ENCODE results near the gene RWDD3. TPM values are rescaled to one million over a fixed set of nuclear protein-coding genes. Genes with fewer than 3 reads are reported as not detected.

RWDD3 gene
- total and polyA plus RNA-seq, 2 of the 4 experiments (the other 2 are of a cell fraction): 10.4 to 13.6 TPM

GRCh38 chr1:95193591-95193990 lies 40.4 kb upstream of the RWDD3 start:
- in situ Hi-C loops (cut with MboI; ENCODE audit: low sequenced_read_pairs): no loop called here
- dilution Hi-C loops (cut with HindIII; ENCODE audit: low sequenced_read_pairs, unreplicated experiment): no loop called here
- Histone ChIP-seq H3K14ac (replicated peaks; ENCODE audit: low read depth, low read length) (no peak overlapping the region), H3K9me1 (ENCODE audit: insufficient read depth, low read length) (no peaks in the 10 kb centered on the region), H2AK9ac (replicated peaks; ENCODE audit: low read depth, low read length, poor library complexity) (no peak overlapping the region), H3K4ac (ENCODE audit: low read depth, low read length) (no peak overlapping the region), H3K4me2 (ENCODE audit: low read depth, low read length) (no peak overlapping the region), H2AK5ac (ENCODE audit: low read depth, low read length) (no peak overlapping the region), H2BK120ac (ENCODE audit: low read depth, low read length) (no peak overlapping the region), H4K91ac (ENCODE audit: insufficient read depth, low read depth, low read length) (no peak overlapping the region), H4K20me1 (ENCODE audit: insufficient read depth, low read length) (no peaks in the 10 kb centered on the region), H3K27me3 (ENCODE audit: control insufficient read depth, insufficient read depth, low read length) (no peaks in the 10 kb centered on the region), H3K9me3 (ENCODE audit: control insufficient read depth, insufficient read depth, low read length) (no peaks in the 10 kb centered on the region), H4K5ac (ENCODE audit: low read depth, low read length) (no peak overlapping the region), H2BK5ac (ENCODE audit: low read depth, low read length, poor library complexity, severe bottlenecking) (no peak overlapping the region), H3K27ac (ENCODE audit: insufficient read depth, low read length) (no peak overlapping the region), H2AFZ (replicated peaks; ENCODE audit: low read length, poor library complexity) (no peak overlapping the region), H2BK15ac (ENCODE audit: low read depth, low read length) (no peak overlapping the region), H2BK20ac (ENCODE audit: low read depth, low read length) (no peak overlapping the region), H3K4me1 (ENCODE audit: control insufficient read depth, insufficient read depth, low read length) (no peaks in the 10 kb centered on the region; the same call in 1 of the 2 replicates), H4K8ac (ENCODE audit: low read depth in 2 of 2, low read length in 2 of 2) (no peak overlapping the region), H3K36me3 (ENCODE audit: control insufficient read depth, insufficient read depth, low read length) (no peaks in the 10 kb centered on the region), H3K18ac (ENCODE audit: low read depth, low read length) (no peak overlapping the region), H3K4me3 (ENCODE audit: insufficient read depth, low read depth, low read length) (no peak overlapping the region), H3K79me1 (ENCODE audit: low read depth in 1 of 2, low read length in 2 of 2) (no peaks in the 10 kb centered on the region), H3K23ac (ENCODE audit: low read depth, low read length) (no peak overlapping the region), H3K56ac (ENCODE audit: extremely low read depth, insufficient read depth, low read length) (no peak overlapping the region), H3K9ac (ENCODE audit: low read depth, low read length) (no peak overlapping the region)
- BruUV-seq (replicated peaks): TSS peak; percentile 48
- TF ChIP-seq MAZ (IDR thresholded peaks at IDR 0.05; ENCODE audit: borderline replicate concordance, low read depth, low read length) (no peak), RAD21 (IDR thresholded peaks at IDR 0.05; ENCODE audit: low read length) (no peak), BHLHE40 (IDR thresholded peaks at IDR 0.05; ENCODE audit: low read depth, low read length) (no peak), ELK1 (IDR thresholded peaks at IDR 0.05; ENCODE audit: borderline replicate concordance, low read depth, low read length) (no peak), RCOR1 (IDR thresholded peaks at IDR 0.05; ENCODE audit: insufficient replicate concordance, low read length) (no peak), CHD1 (IDR thresholded peaks at IDR 0.05; ENCODE audit: low read depth, low read length) (no peak), MXI1 (IDR thresholded peaks at IDR 0.05; ENCODE audit: borderline replicate concordance, low read depth, low read length) (no peak), NFE2L2 (IDR thresholded peaks at IDR 0.05; ENCODE audit: low read depth, low read length) (no peak), MAFK (IDR thresholded peaks at IDR 0.05; ENCODE audit: low read depth, low read length) (no peak), RFX5 (IDR thresholded peaks at IDR 0.05; ENCODE audit: low read depth, low read length) (no peak), SMC3 (IDR thresholded peaks at IDR 0.05; ENCODE audit: low read depth, low read length) (no peak), FOS (IDR thresholded peaks at IDR 0.05; ENCODE audit: low read depth, low read length) (no peak), USF2 (IDR thresholded peaks at IDR 0.05; ENCODE audit: low read depth, low read length) (no peak), CEBPB (IDR thresholded peaks at IDR 0.05; ENCODE audit: low read depth, low read length) (no peak), POLR2A (IDR thresholded peaks at IDR 0.05; ENCODE audit: low read depth, low read length) (no peak)
- TF ChIP-seq, protein P1, sequence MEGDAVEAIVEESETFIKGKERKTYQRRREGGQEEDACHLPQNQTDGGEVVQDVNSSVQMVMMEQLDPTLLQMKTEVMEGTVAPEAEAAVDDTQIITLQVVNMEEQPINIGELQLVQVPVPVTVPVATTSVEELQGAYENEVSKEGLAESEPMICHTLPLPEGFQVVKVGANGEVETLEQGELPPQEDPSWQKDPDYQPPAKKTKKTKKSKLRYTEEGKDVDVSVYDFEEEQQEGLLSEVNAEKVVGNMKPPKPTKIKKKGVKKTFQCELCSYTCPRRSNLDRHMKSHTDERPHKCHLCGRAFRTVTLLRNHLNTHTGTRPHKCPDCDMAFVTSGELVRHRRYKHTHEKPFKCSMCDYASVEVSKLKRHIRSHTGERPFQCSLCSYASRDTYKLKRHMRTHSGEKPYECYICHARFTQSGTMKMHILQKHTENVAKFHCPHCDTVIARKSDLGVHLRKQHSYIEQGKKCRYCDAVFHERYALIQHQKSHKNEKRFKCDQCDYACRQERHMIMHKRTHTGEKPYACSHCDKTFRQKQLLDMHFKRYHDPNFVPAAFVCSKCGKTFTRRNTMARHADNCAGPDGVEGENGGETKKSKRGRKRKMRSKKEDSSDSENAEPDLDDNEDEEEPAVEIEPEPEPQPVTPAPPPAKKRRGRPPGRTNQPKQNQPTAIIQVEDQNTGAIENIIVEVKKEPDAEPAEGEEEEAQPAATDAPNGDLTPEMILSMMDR (conservative IDR thresholded peaks at IDR 0.05; ENCODE audit: low read depth, low read length): no peak
- DNase-seq (no peak), ATAC-seq (ENCODE audit: low read depth) (no peak)
- no CpG with 5 or more reads among the region's 1 CpG for WGBS, 2 experiments (ENCODE audit: extremely low coverage in 2 of 2, insufficient read length in 1 of 2)
- ChIA-PET POLR2A (ENCODE audit: unreplicated experiment) (no interaction called here), CTCF (interaction anchor here (0.9 kb wide), 1 partner anchor 107 kb away, joined by 3 read pairs; no protein-coding TSS in a partner anchor)
- intact Hi-C loops (cut with micrococcal nuclease): no loop called here
